K562 (cell line): ENCODE results near the gene PPIL6. TPM values are rescaled to one million over a fixed set of nuclear protein-coding genes. Genes with fewer than 3 reads are reported as not detected.
A peak's percentile ranks its signal among the peaks of the same experiment; 100 is the strongest.

Source experiments
- ADNP ChIP-seq: fragments of 200-800 bp; sonication (Bioruptor generic); IDR thresholded peaks from 2 replicates; pipeline ENCODE4 v1.6.1; 2016; ENCODE audit warnings: missing genetic modification characterization, missing compliant biosample characterization
- BACH1 ChIP-seq: fragments of 200-800 bp; sonication (Bioruptor generic); IDR thresholded peaks from 2 replicates; pipeline ENCODE4 v1.6.1; 2016; ENCODE audit warnings: missing genetic modification characterization, missing compliant biosample characterization
- CREBBP ChIP-seq: IDR thresholded peaks from one replicate; pipeline ENCODE4 v1.6.1; 2012; ENCODE audit warnings: low read depth, mild to moderate bottlenecking, control low read depth, inconsistent platforms, low read length
- HMG20B ChIP-seq: fragments of 250-450 bp; sonication (Bioruptor Pico); IDR thresholded peaks from 2 replicates; pipeline ENCODE4 v1.5.0; 2021; ENCODE audit warnings: mild to moderate bottlenecking
- HNRNPH1 ChIP-seq: fragments of 200-400 bp; formaldehyde crosslinking; optimal IDR thresholded peaks from 2 replicates; pipeline ENCODE3; 2017; ENCODE audit warnings: low read depth, mild to moderate bottlenecking, low read length, moderate library complexity
- ILK ChIP-seq: fragments of 450-650 bp; IDR thresholded peaks from 2 replicates; pipeline ENCODE4 v1.6.1; 2016; ENCODE audit warnings: missing genetic modification characterization, low read depth, mild to moderate bottlenecking, missing compliant biosample characterization, moderate library complexity, borderline replicate concordance
- KDM1A ChIP-seq, 2 experiments: fragments of 450-650 bp; IDR thresholded peaks; 2 replicates each; pipeline ENCODE4 v1.6.1; 2016; ENCODE audit warnings: mild to moderate bottlenecking in 2 of 2
- PHF8 ChIP-seq: fragments of 200-600 bp; sonication (generic); IDR thresholded peaks from 2 replicates; pipeline ENCODE4 v1.6.1; 2012; ENCODE audit warnings: mixed run types, mild to moderate bottlenecking, inconsistent platforms, low read length, moderate library complexity, borderline replicate concordance
- RBBP5 ChIP-seq: fragments of 200-600 bp; sonication (generic); IDR thresholded peaks from 2 replicates; pipeline ENCODE4 v1.6.1; 2012; ENCODE audit warnings: borderline replicate concordance, mild to moderate bottlenecking, low read length, control low read depth, inconsistent platforms; ENCODE audit not compliant: insufficient read depth, poor library complexity, severe bottlenecking
- STAT5A ChIP-seq: IDR thresholded peaks from 2 replicates; pipeline ENCODE4 v1.6.1; 2012; ENCODE audit warnings: low read length, inconsistent platforms, borderline replicate concordance
- TCF7L2 ChIP-seq: fragments of 150-350 bp; IDR thresholded peaks from 2 replicates; pipeline ENCODE4 v1.6.1; 2016; ENCODE audit warnings: low read depth, mild to moderate bottlenecking, low read length, moderate library complexity
- TCFL5 ChIP-seq: fragments of 250-450 bp; sonication (Bioruptor Pico); conservative IDR thresholded peaks from 2 replicates; pipeline ENCODE4 v1.6.1; 2021; ENCODE audit warnings: mild to moderate bottlenecking, moderate library complexity, matching md5 sums
- ZBTB5 ChIP-seq: fragments of 450-650 bp; IDR thresholded peaks from 2 replicates; pipeline ENCODE4 v1.6.1; 2017; ENCODE audit warnings: antibody characterized with exemption
- ZNF280A ChIP-seq: fragments of 450-650 bp; IDR thresholded peaks from 2 replicates; pipeline ENCODE4 v1.6.1; 2018; ENCODE audit warnings: mild to moderate bottlenecking, low read depth; ENCODE audit not compliant: partially characterized antibody
- ZNF318 ChIP-seq, 2 experiments: fragments of 450-650 bp; IDR thresholded peaks; 2 replicates each; pipeline ENCODE4 v1.6.1; 2016; ENCODE audit warnings: mild to moderate bottlenecking in 2 of 2, borderline replicate concordance in 1 of 2, low read depth in 1 of 2, moderate library complexity in 1 of 2
- polyA plus RNA-seq, 8 experiments: library from polyadenylated mRNA; depleted of rRNA in 4 of 8; stranded (reverse) in 5 of 8; unstranded in 3 of 8; fragments of >200 nt; fragmentation: Nextera tagmentation in 2 of 8; fragmentation: Illumina TruSeq in 1 of 8; extraction: Ambion mirVana in 2 of 8; extraction: Trizol in 1 of 8; gene quantifications; 2 replicates each; pipeline versions ENCODE4 v1.2.1 to v1.2.3, GENCODE V29; 2011 to 2014; ENCODE audit warnings: inconsistent platforms in 1 of 8, missing spikeins in 1 of 8
- total RNA-seq, 7 experiments: library from RNA; depleted of rRNA in 6 of 7; stranded (reverse); fragments of >200 nt in 6 of 7; fragmentation: Illumina TruSeq in 2 of 7; extraction: Trizol in 2 of 7; gene quantifications; 2 replicates each; pipeline versions ENCODE4 v1.2.1 to v1.2.3, GENCODE V29; 2011 to 2021; ENCODE audit warnings: low replicate concordance in 1 of 7

The PPIL6 gene
- total and polyA plus RNA-seq, 9 of the 15 experiments (the other 6 are each of a cell fraction or from before 2014, with no cell fraction given), result 0.03 to 0.98 (median 0.41) TPM; not detected in 1

- no peak for TF ChIP-seq HMG20B
- TF ChIP-seq CREBBP, result no peak
- TF ChIP-seq STAT5A, result no peak; the same call in 1 of the 2 replicates
- no peak for TF ChIP-seq TCFL5
- no peak for TF ChIP-seq BACH1
- TF ChIP-seq ZBTB5, result no peak
- TF ChIP-seq ILK (tag), result no peak
- no peak for TF ChIP-seq KDM1A (IDR thresholded peaks at IDR 0.05)
- peak in 1 of 2 experiments; percentile 81; a peak in 2 of 4 replicates for TF ChIP-seq ZNF318 (IDR thresholded peaks at IDR 0.05; ENCODE audit: borderline replicate concordance in 1 of 2, low read depth in 1 of 2)
- peak; percentile 75 for TF ChIP-seq RBBP5
- no peak for TF ChIP-seq HNRNPH1
- no peak for TF ChIP-seq ADNP (tag)
- peak; percentile 83 for TF ChIP-seq PHF8
- TF ChIP-seq ZNF280A, result no peak
- TF ChIP-seq TCF7L2, result no peak
Measured at GRCh38 chr6:109381747-109382575, 58.5 kb downstream of the PPIL6 start, which contains the start of gene CD164 (continued).
